WI38 (cell line): ENCODE results near the gene FOCAD.

ENCODE experiments used
- H3K4me3 ChIP-seq: 2 replicates; pipeline ENCODE4 v1.5.1; 2011; ENCODE audit warnings: low read depth, mild to moderate bottlenecking, control low read depth, low read length
- CTCF ChIP-seq: IDR thresholded peaks from 2 replicates; pipeline ENCODE4 v1.5.1; 2012; ENCODE audit warnings: low read depth, mild to moderate bottlenecking, control low read depth, low read length

The FOCAD gene

GRCh38 chr9:20714442-20715415 lies 30.7 kb downstream of the FOCAD start:
- H3K4me3 ChIP-seq = no peak overlapping the region
- no peak for TF ChIP-seq CTCF

- no peak for TF ChIP-seq CTCF
Observed at GRCh38 chr9:20722221-20722620, 38.2 kb downstream of the FOCAD start.

GRCh38 chr9:20725675-20726074 lies 41.6 kb downstream of the FOCAD start:
- TF ChIP-seq CTCF = no peak
- no peak overlapping the region for H3K4me3 ChIP-seq

More at GRCh38 chr9:20722221-20722620, 38.2 kb downstream of the FOCAD start:
- H3K4me3 ChIP-seq = no peak overlapping the region

- TF ChIP-seq CTCF = no peak
Observed at GRCh38 chr9:20726144-20726543, 42.1 kb downstream of the FOCAD start.

GRCh38 chr9:20728493-20729220 lies 44.6 kb downstream of the FOCAD start:
- H3K4me3 ChIP-seq = no peak overlapping the region
- no peak for TF ChIP-seq CTCF

More at GRCh38 chr9:20726144-20726543, 42.1 kb downstream of the FOCAD start:
- H3K4me3 ChIP-seq = no peak overlapping the region

- H3K4me3 ChIP-seq = no peak overlapping the region
- TF ChIP-seq CTCF = no peak
Observed at GRCh38 chr9:20729523-20729922, 45.5 kb downstream of the FOCAD start.

- TF ChIP-seq CTCF = no peak
- H3K4me3 ChIP-seq = no peak overlapping the region
Observed at GRCh38 chr9:20732118-20732517, 48.1 kb downstream of the FOCAD start.
